Measurements from ENCODE around the gene TCIRG1. TPM values are rescaled to one million over a fixed set of nuclear protein-coding genes. Genes with fewer than 3 reads are reported as not detected.

Gene TCIRG1
- total RNA-seq, 6 donors from 2014 or later: 141 to 919 (median 287) TPM

DNA sequence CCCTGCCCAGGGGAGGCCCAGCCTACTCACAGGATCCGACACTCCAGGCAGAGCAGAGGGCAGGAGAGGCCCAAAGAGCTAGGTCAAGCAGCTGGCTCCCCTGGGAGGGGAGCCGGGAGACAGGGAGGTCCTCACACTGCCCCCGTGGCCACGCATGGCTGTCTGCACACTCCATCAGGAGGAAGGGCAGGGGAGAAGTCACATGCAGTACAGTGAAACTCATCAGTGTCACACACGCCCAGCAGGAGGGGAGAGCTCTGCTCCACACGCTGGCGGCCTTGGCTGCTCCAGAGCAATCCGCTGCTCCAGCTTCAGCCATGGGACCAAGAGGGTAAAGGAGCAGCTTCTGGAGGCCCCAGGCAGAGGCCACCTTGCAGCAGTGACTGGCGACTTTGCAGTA, 14.3 kb downstream of the TCIRG1 start:
- ATAC-seq (ENCODE audit: low FRiP score in 2 of 2) (peak in 1 of 2 donors; percentile 7), DNase-seq (peak in 1 of 2 donors; percentile 57)
- 78 to 85% methylated on average over 7 to 9 of the region's 9 CpGs for WGBS, 2 donors
- Histone ChIP-seq H3K9me3 (no peaks in the 10 kb centered on the region), H3K4me3 (no peak overlapping the region), H3K4me1 (peaks cover 0 to 6% (median 4%) of the 10 kb centered on the region in 4 donors), H3K27me3 (no peaks in the 10 kb centered on the region), H3K27ac (no peak overlapping the region), H3K36me3 (peaks cover 8 to 61% (median 52%) of the 10 kb centered on the region in 4 donors)
- TF ChIP-seq POLR2AphosphoS5 (IDR thresholded peaks at IDR 0.05) (no peak), EP300 (IDR thresholded peaks at IDR 0.05) (no peak), POLR2A (IDR thresholded peaks at IDR 0.05) (no peak)
- TF ChIP-seq, protein P1, sequence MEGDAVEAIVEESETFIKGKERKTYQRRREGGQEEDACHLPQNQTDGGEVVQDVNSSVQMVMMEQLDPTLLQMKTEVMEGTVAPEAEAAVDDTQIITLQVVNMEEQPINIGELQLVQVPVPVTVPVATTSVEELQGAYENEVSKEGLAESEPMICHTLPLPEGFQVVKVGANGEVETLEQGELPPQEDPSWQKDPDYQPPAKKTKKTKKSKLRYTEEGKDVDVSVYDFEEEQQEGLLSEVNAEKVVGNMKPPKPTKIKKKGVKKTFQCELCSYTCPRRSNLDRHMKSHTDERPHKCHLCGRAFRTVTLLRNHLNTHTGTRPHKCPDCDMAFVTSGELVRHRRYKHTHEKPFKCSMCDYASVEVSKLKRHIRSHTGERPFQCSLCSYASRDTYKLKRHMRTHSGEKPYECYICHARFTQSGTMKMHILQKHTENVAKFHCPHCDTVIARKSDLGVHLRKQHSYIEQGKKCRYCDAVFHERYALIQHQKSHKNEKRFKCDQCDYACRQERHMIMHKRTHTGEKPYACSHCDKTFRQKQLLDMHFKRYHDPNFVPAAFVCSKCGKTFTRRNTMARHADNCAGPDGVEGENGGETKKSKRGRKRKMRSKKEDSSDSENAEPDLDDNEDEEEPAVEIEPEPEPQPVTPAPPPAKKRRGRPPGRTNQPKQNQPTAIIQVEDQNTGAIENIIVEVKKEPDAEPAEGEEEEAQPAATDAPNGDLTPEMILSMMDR (IDR thresholded peaks at IDR 0.05): no peak

DNA sequence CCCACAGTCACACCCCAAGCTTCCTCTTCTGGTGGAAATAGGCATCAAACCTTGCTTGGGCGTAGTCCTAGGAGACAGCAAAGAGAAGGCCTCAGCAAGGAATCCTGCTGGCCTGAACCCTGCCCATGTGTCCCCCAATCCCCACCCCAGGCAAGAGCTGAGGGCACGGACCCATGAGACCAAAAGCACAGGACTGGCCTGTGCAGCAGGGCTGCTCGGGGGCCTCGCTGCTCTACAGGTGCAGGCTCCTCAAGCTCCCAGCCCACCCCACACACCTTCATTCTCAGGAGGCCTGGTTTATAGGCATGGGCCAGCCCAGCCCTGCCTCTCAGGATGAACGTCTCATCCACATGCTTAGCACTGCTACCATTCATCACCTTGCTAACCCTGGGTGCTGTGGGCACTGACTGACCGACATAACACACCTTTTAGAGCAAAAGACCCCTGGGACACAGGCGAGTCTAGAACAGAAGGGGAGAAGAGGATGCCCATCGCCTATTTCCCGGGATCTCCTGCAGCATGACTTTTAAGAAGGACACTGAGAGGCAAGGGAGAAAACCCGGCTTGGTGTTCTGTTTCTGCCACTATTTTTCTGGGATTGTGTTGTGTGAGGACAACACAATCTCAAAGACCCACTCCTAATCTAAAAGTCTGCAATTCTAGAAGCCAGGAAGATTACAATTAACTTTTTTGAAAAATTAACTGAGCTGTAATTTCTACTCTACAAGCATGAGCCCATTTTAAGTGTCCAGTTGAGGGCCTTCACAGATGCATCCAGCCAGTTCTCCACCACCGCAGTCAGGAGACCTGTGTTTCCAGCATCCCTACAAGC, 15.4 kb downstream of the TCIRG1 start:
- H3K9me3 ChIP-seq: no peaks in the 10 kb centered on the region
- no peak overlapping the region for H3K4me3 ChIP-seq
- H3K27me3 ChIP-seq: no peaks in the 10 kb centered on the region
- H3K27ac ChIP-seq: no peak overlapping the region
- no peak for DNase-seq
- 62 to 92% methylated on average over 2 to 11 of the region's 11 CpGs for WGBS, 2 donors
- H3K4me1 ChIP-seq: peaks cover 0 to 6% (median 4%) of the 10 kb centered on the region in 4 donors
- TF ChIP-seq POLR2A (IDR thresholded peaks at IDR 0.05) (peak in 1 of 4 donors; percentile 5), EP300 (IDR thresholded peaks at IDR 0.05) (no peak)
- TF ChIP-seq, protein P1 (IDR thresholded peaks at IDR 0.05): no peak
- no peak for ATAC-seq (ENCODE audit: low FRiP score in 2 of 2)
- H3K36me3 ChIP-seq: peaks cover 8 to 53% (median 41%) of the 10 kb centered on the region in 4 donors

DNA sequence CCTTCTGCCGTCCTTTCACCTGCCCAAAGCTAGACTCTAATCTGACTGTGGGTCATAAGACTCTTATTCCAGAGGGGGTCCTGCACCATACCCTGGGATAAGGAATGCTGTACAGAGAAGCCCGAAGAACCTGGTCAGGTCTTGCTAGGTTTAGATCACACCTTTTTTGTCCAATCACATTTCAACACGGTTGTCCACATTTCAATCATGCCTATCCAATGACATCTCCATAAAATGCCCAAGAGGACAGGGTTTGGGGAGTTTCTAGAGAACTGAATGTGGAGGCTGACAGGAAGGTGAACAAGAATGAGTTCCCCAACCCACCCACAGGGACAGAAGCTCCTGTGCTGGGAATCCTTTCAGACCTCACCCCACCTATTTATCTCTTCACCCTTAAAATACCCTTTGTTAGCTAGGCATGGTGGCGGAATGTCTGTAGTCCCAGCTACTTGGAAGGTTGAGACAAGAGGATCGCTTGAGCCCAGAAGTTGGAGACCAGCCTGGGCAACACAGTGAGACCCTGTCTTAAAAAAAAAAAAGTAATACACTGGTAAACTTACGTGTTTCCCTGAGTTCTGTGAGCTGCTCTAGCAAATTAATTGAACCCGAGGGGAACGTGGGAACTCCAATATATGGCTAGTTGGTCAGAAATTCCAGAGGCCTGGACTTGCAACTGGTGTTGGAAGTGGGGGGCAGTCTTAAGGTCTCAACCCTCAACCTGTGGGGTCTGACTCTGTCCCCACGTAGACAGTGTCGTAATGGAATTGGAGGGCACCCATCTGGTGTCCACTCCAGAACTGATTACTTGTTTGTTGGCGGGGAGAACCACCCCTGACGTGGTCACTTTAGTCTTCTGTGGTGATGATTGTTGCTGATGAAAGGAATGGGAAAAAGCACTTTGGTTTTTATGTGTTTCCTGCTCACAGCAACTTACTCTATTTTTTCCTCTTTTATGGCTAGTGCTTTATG, 17.8 kb downstream of the TCIRG1 start:
- Histone ChIP-seq H3K27me3 (no peaks in the 10 kb centered on the region), H3K4me1 (no peaks in the 10 kb centered on the region), H3K4me3 (no peak overlapping the region), H3K9me3 (no peaks in the 10 kb centered on the region), H3K36me3 (peaks cover 7 to 48% (median 25%) of the 10 kb centered on the region in 4 donors), H3K27ac (no peak overlapping the region)
- TF ChIP-seq EP300 (IDR thresholded peaks at IDR 0.05): no peak
- DNase-seq (no peak), ATAC-seq (ENCODE audit: low FRiP score in 2 of 2) (no peak)
- WGBS, 2 donors: 94 to 96% methylated on average over 12 of the region's 12 CpGs

DNA sequence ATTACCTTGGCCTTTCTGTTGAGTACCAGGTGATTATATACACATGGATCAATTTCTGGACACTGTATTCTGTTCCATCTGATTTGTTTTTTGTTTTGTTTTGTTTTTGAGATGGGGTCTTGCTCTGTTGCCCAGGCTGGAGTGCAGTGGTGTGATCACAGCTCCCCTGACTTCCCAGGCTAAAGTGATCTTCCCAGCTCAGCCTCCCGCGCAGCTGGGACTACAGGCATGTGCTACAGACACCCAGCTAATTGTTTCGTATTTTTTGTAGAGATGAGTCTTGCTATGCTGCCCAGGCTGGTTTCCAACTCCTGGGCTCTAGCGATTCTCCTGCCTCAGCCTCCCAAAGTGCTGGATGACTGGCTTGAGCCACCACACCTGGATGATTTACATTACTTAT, 19.0 kb downstream of the TCIRG1 start:
- WGBS, 2 donors: 95% methylated on average over 4 of the region's 4 CpGs
- DNase-seq (no peak), ATAC-seq (ENCODE audit: low FRiP score in 2 of 2) (no peak)
- TF ChIP-seq, protein P1 (IDR thresholded peaks at IDR 0.05): no peak
- TF ChIP-seq POLR2A (IDR thresholded peaks at IDR 0.05): no peak
- TF ChIP-seq POLR2AphosphoS5 (IDR thresholded peaks at IDR 0.05): no peak
- no peak for TF ChIP-seq EP300 (IDR thresholded peaks at IDR 0.05)
- H3K27me3 ChIP-seq: no peaks in the 10 kb centered on the region
- H3K36me3 ChIP-seq: peaks cover 10 to 48% (median 24%) of the 10 kb centered on the region in 4 donors
- H3K9me3 ChIP-seq: no peaks in the 10 kb centered on the region
- H3K4me1 ChIP-seq: no peaks in the 10 kb centered on the region
- H3K27ac ChIP-seq: no peak overlapping the region
- no peak overlapping the region for H3K4me3 ChIP-seq

DNA sequence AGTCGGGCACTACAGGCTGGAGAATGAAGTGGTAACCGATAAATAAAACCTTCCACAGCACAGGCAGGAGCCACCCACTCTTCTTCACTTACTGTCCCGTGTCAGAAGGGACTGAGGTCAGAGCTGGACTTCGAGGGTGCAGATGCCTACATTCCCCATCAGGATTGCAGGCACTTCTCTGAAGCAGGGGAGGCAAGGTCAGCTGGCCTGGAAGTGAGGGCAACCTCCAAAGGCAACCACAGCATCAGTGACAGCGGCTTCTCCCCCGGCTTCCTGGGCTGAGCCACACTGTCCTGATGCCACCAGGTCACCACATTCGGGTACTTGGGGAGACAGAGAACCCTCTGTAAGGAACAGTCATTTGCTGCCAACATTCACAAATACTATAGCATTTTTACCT, 22.7 kb downstream of the TCIRG1 start:
- DNase-seq: no peak
- WGBS, 2 donors: 91 to 96% methylated on average over 6 to 7 of the region's 7 CpGs
- no peak for TF ChIP-seq POLR2AphosphoS5 (IDR thresholded peaks at IDR 0.05)
- TF ChIP-seq, protein P1 (IDR thresholded peaks at IDR 0.05): no peak
- Histone ChIP-seq H3K36me3 (peaks cover 23 to 57% (median 29%) of the 10 kb centered on the region in 4 donors), H3K27me3 (no peaks in the 10 kb centered on the region), H3K4me1 (peaks cover 0 to 4% (median 0%) of the 10 kb centered on the region in 4 donors), H3K9me3 (no peaks in the 10 kb centered on the region), H3K4me3 (no peak overlapping the region), H3K27ac (no peak overlapping the region)
- no peak for ATAC-seq (ENCODE audit: low FRiP score in 2 of 2)

All from upper lobe of left lung (tissue), 6 donors.